ENCODE results near the gene SLC29A1. TPM values are rescaled to one million over a fixed set of nuclear protein-coding genes. Genes with fewer than 3 reads are reported as not detected.

The SLC29A1 gene
- total RNA-seq, 1 experiment from 2014 or later, result 54.7 TPM

DNA sequence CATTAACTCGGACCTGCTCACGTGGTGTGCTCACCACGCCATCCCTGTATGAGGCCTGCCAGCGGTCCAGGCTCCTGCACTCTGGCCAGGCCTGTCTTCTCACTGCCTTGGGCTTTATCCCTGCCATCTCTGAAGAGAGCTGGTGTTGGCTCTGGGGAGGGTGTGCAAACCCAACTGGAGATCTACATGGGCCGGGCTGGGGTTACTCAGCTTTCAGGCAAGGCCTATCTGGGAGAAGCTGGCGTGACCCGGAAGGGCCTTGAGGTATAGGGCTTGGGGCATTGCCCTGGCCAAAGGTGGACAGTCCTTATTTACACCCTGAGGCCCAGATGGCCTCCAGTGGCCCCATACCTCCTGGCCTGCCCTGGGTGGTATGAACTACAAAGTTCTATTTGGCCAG, 5.0 kb downstream of the SLC29A1 start:
- no peak overlapping the region for H3K4me2 ChIP-seq (ENCODE audit: low read length)
- no peak overlapping the region for H2AFZ ChIP-seq (ENCODE audit: low read length)
- no peaks in the 10 kb centered on the region for H3F3A ChIP-seq (ENCODE audit: low read length, unreplicated experiment)
- H3K9me3 ChIP-seq (ENCODE audit: low read length), result no peaks in the 10 kb centered on the region
- H3K36me3 ChIP-seq (ENCODE audit: low read depth, low read length), result peaks cover 14% of the 10 kb centered on the region
- DNase-seq (no peak), ATAC-seq (no peak)
- CTCF ChIA-PET, result no interaction called here
- H3K27me3 ChIP-seq (ENCODE audit: low read length), result no peaks in the 10 kb centered on the region
- peaks cover 5% of the 10 kb centered on the region; the same call in 1 of the 2 replicates for H4K20me1 ChIP-seq (ENCODE audit: low read length)
- BruUV-seq (replicated peaks), result no TSS peak
- POLR2A ChIA-PET (ENCODE audit: unreplicated experiment), result no interaction called here
- H3K4me1 ChIP-seq (ENCODE audit: insufficient read depth, low read length), result peaks cover 11% of the 10 kb centered on the region
- no peak overlapping the region for H3K27ac ChIP-seq (ENCODE audit: low read length)
- H3K9ac ChIP-seq (ENCODE audit: low read length), result no peak overlapping the region
- H3K9me2 ChIP-seq (replicated peaks; ENCODE audit: low read length), result no peaks in the 10 kb centered on the region
- no peak overlapping the region for H3K4me3 ChIP-seq (ENCODE audit: low read length)
- intact Hi-C loops (cut with micrococcal nuclease), result no loop called here
- H3K79me2 ChIP-seq (ENCODE audit: low read length), result peaks cover 32% of the 10 kb centered on the region
- no peak for TF ChIP-seq EZH2phosphoT487 (IDR thresholded peaks at IDR 0.05; ENCODE audit: borderline replicate concordance, low read length)
- TF ChIP-seq, protein P1, sequence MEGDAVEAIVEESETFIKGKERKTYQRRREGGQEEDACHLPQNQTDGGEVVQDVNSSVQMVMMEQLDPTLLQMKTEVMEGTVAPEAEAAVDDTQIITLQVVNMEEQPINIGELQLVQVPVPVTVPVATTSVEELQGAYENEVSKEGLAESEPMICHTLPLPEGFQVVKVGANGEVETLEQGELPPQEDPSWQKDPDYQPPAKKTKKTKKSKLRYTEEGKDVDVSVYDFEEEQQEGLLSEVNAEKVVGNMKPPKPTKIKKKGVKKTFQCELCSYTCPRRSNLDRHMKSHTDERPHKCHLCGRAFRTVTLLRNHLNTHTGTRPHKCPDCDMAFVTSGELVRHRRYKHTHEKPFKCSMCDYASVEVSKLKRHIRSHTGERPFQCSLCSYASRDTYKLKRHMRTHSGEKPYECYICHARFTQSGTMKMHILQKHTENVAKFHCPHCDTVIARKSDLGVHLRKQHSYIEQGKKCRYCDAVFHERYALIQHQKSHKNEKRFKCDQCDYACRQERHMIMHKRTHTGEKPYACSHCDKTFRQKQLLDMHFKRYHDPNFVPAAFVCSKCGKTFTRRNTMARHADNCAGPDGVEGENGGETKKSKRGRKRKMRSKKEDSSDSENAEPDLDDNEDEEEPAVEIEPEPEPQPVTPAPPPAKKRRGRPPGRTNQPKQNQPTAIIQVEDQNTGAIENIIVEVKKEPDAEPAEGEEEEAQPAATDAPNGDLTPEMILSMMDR (conservative IDR thresholded peaks at IDR 0.05; ENCODE audit: low read depth, low read length), result no peak
- no peak for TF ChIP-seq EZH2 (IDR thresholded peaks at IDR 0.05; ENCODE audit: low read length, unreplicated experiment)

DNA sequence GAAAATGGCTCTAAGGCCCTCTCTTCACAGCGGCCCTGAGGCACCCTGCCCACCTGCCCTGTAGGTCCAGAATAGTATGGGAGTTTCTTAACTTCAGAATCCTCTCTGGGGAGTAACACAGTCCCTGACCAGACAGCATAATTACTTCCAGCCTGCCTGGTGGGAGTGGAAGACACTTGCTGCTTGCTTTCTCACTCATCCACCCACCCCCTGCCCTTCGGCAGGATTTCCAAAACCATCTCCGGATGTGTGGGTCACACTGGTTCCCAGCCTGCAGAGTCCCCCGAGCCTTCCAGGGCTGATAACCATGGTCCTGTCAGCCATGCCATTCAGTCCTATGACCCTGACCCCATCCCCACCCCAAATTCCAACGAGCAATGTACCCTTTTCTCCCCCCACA, 5.4 kb downstream of the SLC29A1 start:
- Histone ChIP-seq H3K4me2 (ENCODE audit: low read length) (no peak overlapping the region), H3K4me1 (ENCODE audit: insufficient read depth, low read length) (peaks cover 15% of the 10 kb centered on the region), H3F3A (ENCODE audit: low read length, unreplicated experiment) (no peaks in the 10 kb centered on the region), H2AFZ (ENCODE audit: low read length) (no peak overlapping the region), H3K27ac (ENCODE audit: low read length) (no peak overlapping the region), H3K9me3 (ENCODE audit: low read length) (no peaks in the 10 kb centered on the region), H3K27me3 (ENCODE audit: low read length) (no peaks in the 10 kb centered on the region), H3K9ac (ENCODE audit: low read length) (no peak overlapping the region), H3K4me3 (ENCODE audit: low read length) (no peak overlapping the region), H3K79me2 (ENCODE audit: low read length) (peaks cover 32% of the 10 kb centered on the region), H3K9me2 (replicated peaks; ENCODE audit: low read length) (no peaks in the 10 kb centered on the region), H3K36me3 (ENCODE audit: low read depth, low read length) (peaks cover 14% of the 10 kb centered on the region), H4K20me1 (ENCODE audit: low read length) (peaks cover 5% of the 10 kb centered on the region; the same call in 1 of the 2 replicates)
- TF ChIP-seq, protein P1 (conservative IDR thresholded peaks at IDR 0.05; ENCODE audit: low read depth, low read length), result no peak
- TF ChIP-seq EZH2 (IDR thresholded peaks at IDR 0.05; ENCODE audit: low read length, unreplicated experiment) (no peak), EZH2phosphoT487 (IDR thresholded peaks at IDR 0.05; ENCODE audit: borderline replicate concordance, low read length) (no peak)
- DNase-seq (no peak), ATAC-seq (no peak)
- BruUV-seq (replicated peaks), result no TSS peak
- CTCF ChIA-PET, result no interaction called here
- intact Hi-C loops (cut with micrococcal nuclease), result no loop called here
- POLR2A ChIA-PET (ENCODE audit: unreplicated experiment), result no interaction called here

DNA sequence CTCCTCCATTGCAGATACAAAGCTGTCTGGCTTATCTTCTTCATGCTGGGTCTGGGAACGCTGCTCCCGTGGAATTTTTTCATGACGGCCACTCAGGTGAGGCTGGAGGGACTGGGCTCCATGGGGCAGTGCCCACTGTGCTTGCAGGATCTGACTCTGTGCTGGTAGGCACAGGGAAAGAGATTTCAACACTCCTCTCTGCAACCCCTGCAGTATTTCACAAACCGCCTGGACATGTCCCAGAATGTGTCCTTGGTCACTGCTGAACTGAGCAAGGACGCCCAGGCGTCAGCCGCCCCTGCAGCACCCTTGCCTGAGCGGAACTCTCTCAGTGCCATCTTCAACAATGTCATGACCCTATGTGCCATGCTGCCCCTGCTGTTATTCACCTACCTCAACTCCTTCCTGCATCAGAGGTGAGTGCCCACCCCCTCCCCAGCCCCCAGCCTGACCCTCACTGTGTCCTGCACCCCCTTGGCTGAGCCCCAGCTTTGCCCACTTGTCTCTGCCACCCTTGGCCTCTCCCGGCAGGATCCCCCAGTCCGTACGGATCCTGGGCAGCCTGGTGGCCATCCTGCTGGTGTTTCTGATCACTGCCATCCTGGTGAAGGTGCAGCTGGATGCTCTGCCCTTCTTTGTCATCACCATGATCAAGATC, 6.1 kb downstream of the SLC29A1 start:
- intact Hi-C loops (cut with micrococcal nuclease), result no loop called here
- BruUV-seq (replicated peaks), result no TSS peak
- no peak overlapping the region for H2AFZ ChIP-seq (ENCODE audit: low read length)

More for the DNA sequence above, 6.1 kb downstream of the SLC29A1 start:
- no peak overlapping the region for H3K9ac ChIP-seq (ENCODE audit: low read length)
- no peaks in the 10 kb centered on the region for H3K9me2 ChIP-seq (replicated peaks; ENCODE audit: low read length)
- no peaks in the 10 kb centered on the region for H3K9me3 ChIP-seq (ENCODE audit: low read length)
- H3K79me2 ChIP-seq (ENCODE audit: low read length), result peaks cover 25% of the 10 kb centered on the region
- ChIA-PET POLR2A (ENCODE audit: unreplicated experiment) (no interaction called here), CTCF (no interaction called here)
- no peaks in the 10 kb centered on the region for H3K27me3 ChIP-seq (ENCODE audit: low read length)
- ATAC-seq (no peak), DNase-seq (no peak)
- no peak overlapping the region for H3K4me3 ChIP-seq (ENCODE audit: low read length)
- H3K4me2 ChIP-seq (ENCODE audit: low read length), result no peak overlapping the region
- H3K27ac ChIP-seq (ENCODE audit: low read length), result no peak overlapping the region
- peaks cover 2% of the 10 kb centered on the region; the same call in 1 of the 2 replicates for H4K20me1 ChIP-seq (ENCODE audit: low read length)
- no peak for TF ChIP-seq EZH2 (IDR thresholded peaks at IDR 0.05; ENCODE audit: low read length, unreplicated experiment)
- no peak for TF ChIP-seq EZH2phosphoT487 (IDR thresholded peaks at IDR 0.05; ENCODE audit: borderline replicate concordance, low read length)
- TF ChIP-seq, protein P1 (conservative IDR thresholded peaks at IDR 0.05; ENCODE audit: low read depth, low read length), result no peak
- H3K4me1 ChIP-seq (ENCODE audit: insufficient read depth, low read length), result peaks cover 17% of the 10 kb centered on the region
- no peaks in the 10 kb centered on the region for H3F3A ChIP-seq (ENCODE audit: low read length, unreplicated experiment)
- peaks cover 14% of the 10 kb centered on the region for H3K36me3 ChIP-seq (ENCODE audit: low read depth, low read length)
